Measurements from ENCODE around the gene DCC. TPM values are rescaled to one million over a fixed set of nuclear protein-coding genes. Genes with fewer than 3 reads are reported as not detected.

Gene DCC
- total RNA-seq, 1 donor from 2014 or later, result 0.24 TPM

GRCh38 chr18:53224128-53224778 lies 884.3 kb downstream of the DCC start:
- no peak for DNase-seq (ENCODE audit: extremely low spot score, unreplicated experiment)
- H3K27me3 Mint-ChIP-seq (ENCODE audit: unreplicated experiment), result no peaks in the 10 kb centered on the region
- no peaks in the 10 kb centered on the region for H3K9me3 Mint-ChIP-seq (ENCODE audit: unreplicated experiment)
- H3K4me3 Mint-ChIP-seq (ENCODE audit: unreplicated experiment), result no peak overlapping the region
- no peak for TF ChIP-seq CTCF (IDR thresholded peaks at IDR 0.05)
- H3K27ac Mint-ChIP-seq (ENCODE audit: unreplicated experiment), result no peak overlapping the region
- H3K36me3 Mint-ChIP-seq (ENCODE audit: unreplicated experiment), result no peaks in the 10 kb centered on the region
- no peaks in the 10 kb centered on the region for H3K4me1 Mint-ChIP-seq (ENCODE audit: unreplicated experiment)

- H3K27ac Mint-ChIP-seq (ENCODE audit: unreplicated experiment), result no peak overlapping the region
- no peaks in the 10 kb centered on the region for H3K9me3 Mint-ChIP-seq (ENCODE audit: unreplicated experiment)
- no peak overlapping the region for H3K4me3 Mint-ChIP-seq (ENCODE audit: unreplicated experiment)
- no peak for TF ChIP-seq CTCF (IDR thresholded peaks at IDR 0.05)
- H3K27me3 Mint-ChIP-seq (ENCODE audit: unreplicated experiment), result no peaks in the 10 kb centered on the region
- no peaks in the 10 kb centered on the region for H3K36me3 Mint-ChIP-seq (ENCODE audit: unreplicated experiment)
- DNase-seq (ENCODE audit: extremely low spot score, unreplicated experiment), result no peak
- no peaks in the 10 kb centered on the region for H3K4me1 Mint-ChIP-seq (ENCODE audit: unreplicated experiment)
Observed at GRCh38 chr18:53225567-53226325, 885.7 kb downstream of the DCC start.

GRCh38 chr18:53234610-53235009 lies 894.6 kb downstream of the DCC start:
- DNase-seq (ENCODE audit: extremely low spot score, unreplicated experiment), result no peak
- Mint-ChIP-seq H3K27me3 (ENCODE audit: unreplicated experiment) (no peaks in the 10 kb centered on the region), H3K9me3 (ENCODE audit: unreplicated experiment) (peaks cover 12% of the 10 kb centered on the region), H3K4me3 (ENCODE audit: unreplicated experiment) (no peak overlapping the region), H3K36me3 (ENCODE audit: unreplicated experiment) (no peaks in the 10 kb centered on the region), H3K4me1 (ENCODE audit: unreplicated experiment) (no peaks in the 10 kb centered on the region), H3K27ac (ENCODE audit: unreplicated experiment) (no peak overlapping the region)
- no peak for TF ChIP-seq CTCF (IDR thresholded peaks at IDR 0.05)

GRCh38 chr18:53241161-53241560 lies 901.2 kb downstream of the DCC start:
- Mint-ChIP-seq H3K9me3 (ENCODE audit: unreplicated experiment) (no peaks in the 10 kb centered on the region), H3K27ac (ENCODE audit: unreplicated experiment) (no peak overlapping the region), H3K4me1 (ENCODE audit: unreplicated experiment) (no peaks in the 10 kb centered on the region), H3K4me3 (ENCODE audit: unreplicated experiment) (no peak overlapping the region), H3K36me3 (ENCODE audit: unreplicated experiment) (no peaks in the 10 kb centered on the region), H3K27me3 (ENCODE audit: unreplicated experiment) (no peaks in the 10 kb centered on the region)
- no peak for DNase-seq (ENCODE audit: extremely low spot score, unreplicated experiment)
- TF ChIP-seq CTCF (IDR thresholded peaks at IDR 0.05), result no peak

GRCh38 chr18:53253789-53254188 lies 913.8 kb downstream of the DCC start:
- no peak for DNase-seq (ENCODE audit: extremely low spot score, unreplicated experiment)
- Mint-ChIP-seq H3K4me3 (ENCODE audit: unreplicated experiment) (no peak overlapping the region), H3K27ac (ENCODE audit: unreplicated experiment) (no peak overlapping the region), H3K27me3 (ENCODE audit: unreplicated experiment) (no peaks in the 10 kb centered on the region), H3K9me3 (ENCODE audit: unreplicated experiment) (peaks cover 27% of the 10 kb centered on the region), H3K4me1 (ENCODE audit: unreplicated experiment) (no peaks in the 10 kb centered on the region), H3K36me3 (ENCODE audit: unreplicated experiment) (no peaks in the 10 kb centered on the region)
- TF ChIP-seq CTCF (IDR thresholded peaks at IDR 0.05), result no peak
